Effector memory CD4-positive, alpha-beta T cell (primary cell): Measurements from ENCODE around the gene CDH4.

ENCODE experiments used
- DNase-seq, 3 donors: peaks; one replicate each; pipeline ENCODE4 v3.0.0-alpha.2; 2020
- H3K27ac ChIP-seq: 2 replicates; pipeline ENCODE4 v1.7.0; 2013; ENCODE audit warnings: mild to moderate bottlenecking, low read length, moderate library complexity; ENCODE audit not compliant: insufficient read depth, poor library complexity, severe bottlenecking
- H3K27me3 ChIP-seq: replicated peaks from 2 replicates; pipeline ENCODE4 v1.7.0; 2013; ENCODE audit warnings: mild to moderate bottlenecking, low read length; ENCODE audit not compliant: insufficient read depth, control insufficient read depth, poor library complexity, severe bottlenecking
- H3K36me3 ChIP-seq: 2 replicates; pipeline ENCODE4 v1.7.0; 2013; ENCODE audit warnings: mild to moderate bottlenecking, low read length, moderate library complexity; ENCODE audit not compliant: control insufficient read depth, insufficient read depth
- H3K4me1 ChIP-seq: 2 replicates; pipeline ENCODE4 v1.7.0; 2013; ENCODE audit warnings: low read length, mild to moderate bottlenecking; ENCODE audit not compliant: control insufficient read depth, insufficient read depth, poor library complexity, severe bottlenecking
- H3K4me3 ChIP-seq: 2 replicates; pipeline ENCODE4 v1.7.0; 2013; ENCODE audit warnings: low read length, low read depth, mild to moderate bottlenecking; ENCODE audit not compliant: insufficient read depth, poor library complexity, severe bottlenecking
- H3K9me3 ChIP-seq: 2 replicates; pipeline ENCODE4 v1.7.0; 2013; ENCODE audit warnings: mild to moderate bottlenecking, low read length, moderate library complexity; ENCODE audit not compliant: control insufficient read depth

CDH4 gene

DNA sequence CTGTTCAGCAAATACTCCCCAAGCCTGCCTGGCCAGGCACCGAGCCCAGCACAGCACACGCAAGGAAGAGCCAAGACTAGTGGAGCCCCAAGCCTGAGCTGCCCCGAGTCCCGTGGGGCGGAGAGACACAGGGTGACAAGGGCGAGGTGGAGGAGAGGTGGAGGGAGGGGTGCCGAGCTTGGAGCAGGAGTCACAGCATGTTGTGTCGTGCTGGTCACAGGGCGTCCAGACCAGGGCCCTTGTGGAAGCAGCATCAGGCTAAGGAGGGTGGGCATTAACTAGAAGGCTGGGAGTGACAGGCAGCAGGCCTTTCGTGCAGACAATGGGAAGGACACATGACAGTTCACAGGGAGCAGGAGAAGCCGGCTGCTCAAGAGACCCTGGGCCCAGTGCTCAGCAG, 422.1 kb downstream of the CDH4 start:
- no peaks in the 10 kb centered on the region for H3K36me3 ChIP-seq
- H3K4me1 ChIP-seq: no peaks in the 10 kb centered on the region
- no peaks in the 10 kb centered on the region for H3K27me3 ChIP-seq
- H3K9me3 ChIP-seq: no peaks in the 10 kb centered on the region
- DNase-seq: no peak
- H3K4me3 ChIP-seq: no peak overlapping the region
- no peak overlapping the region for H3K27ac ChIP-seq

DNA sequence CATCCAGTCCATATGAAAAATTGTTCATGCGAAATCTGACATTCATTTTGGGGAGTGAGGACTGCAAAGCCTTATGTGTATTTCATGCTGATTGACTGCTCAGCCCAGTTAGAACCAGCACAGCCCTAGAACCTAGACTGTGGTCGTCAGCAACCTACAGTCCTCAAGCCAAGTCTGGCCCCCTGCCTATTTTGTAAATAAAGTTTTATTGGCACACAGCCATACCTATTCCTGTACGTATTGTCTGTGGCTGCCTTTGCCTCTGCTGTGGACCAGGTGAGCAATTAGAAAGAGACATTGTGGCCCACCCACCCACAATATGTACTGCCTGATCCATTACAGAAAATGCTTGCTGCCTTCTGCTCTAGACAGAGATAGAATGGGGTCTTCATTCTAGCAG, 422.6 kb downstream of the CDH4 start:
- no peaks in the 10 kb centered on the region for H3K9me3 ChIP-seq
- H3K4me1 ChIP-seq: no peaks in the 10 kb centered on the region

DNA sequence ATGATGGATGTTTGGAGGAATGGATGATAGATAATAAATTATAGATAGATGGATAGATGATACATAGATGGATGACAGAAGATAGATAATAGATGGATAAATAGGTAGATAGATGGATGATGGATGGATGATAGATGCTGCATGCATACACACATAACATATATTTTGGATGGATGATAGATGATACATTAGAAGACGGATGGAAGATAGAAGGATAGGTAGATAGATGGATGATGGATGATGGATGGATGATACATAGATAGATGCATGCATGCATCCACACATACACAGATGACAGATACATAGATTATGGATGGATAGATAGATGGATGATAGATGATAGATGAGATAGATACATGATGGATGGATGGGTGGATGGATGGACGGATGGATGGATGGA, 425.9 kb downstream of the CDH4 start:
- H3K27me3 ChIP-seq: no peaks in the 10 kb centered on the region
- DNase-seq: no peak
- H3K9me3 ChIP-seq: no peaks in the 10 kb centered on the region
- no peak overlapping the region for H3K4me3 ChIP-seq
- no peak overlapping the region for H3K27ac ChIP-seq
- no peaks in the 10 kb centered on the region for H3K4me1 ChIP-seq
- H3K36me3 ChIP-seq: no peaks in the 10 kb centered on the region

More for the DNA sequence above, 422.6 kb downstream of the CDH4 start:
- H3K27ac ChIP-seq: no peak overlapping the region
- H3K27me3 ChIP-seq: no peaks in the 10 kb centered on the region
- no peak for DNase-seq
- H3K4me3 ChIP-seq: no peak overlapping the region
- no peaks in the 10 kb centered on the region for H3K36me3 ChIP-seq

DNA sequence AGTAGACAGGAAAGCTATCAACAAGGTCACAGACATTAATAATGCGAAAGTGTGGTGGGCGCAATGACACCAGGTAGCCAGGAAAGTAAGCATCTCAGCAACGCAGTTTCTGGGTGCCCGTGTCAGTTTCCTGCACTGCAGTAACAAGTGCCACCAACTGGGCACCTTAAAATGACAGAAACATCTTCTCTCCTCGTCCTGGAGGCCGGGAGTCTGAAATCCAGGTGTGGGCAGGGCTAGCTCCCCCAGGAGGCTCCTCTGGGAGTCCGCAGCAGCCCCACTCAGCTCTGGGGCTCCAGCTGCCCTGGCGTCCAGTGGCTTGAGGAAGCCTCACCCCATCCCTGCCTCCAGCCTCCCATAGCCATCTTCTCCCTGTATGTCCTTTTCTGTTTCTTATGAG, 426.4 kb downstream of the CDH4 start:
- Histone ChIP-seq H3K4me1 (no peaks in the 10 kb centered on the region), H3K27ac (no peak overlapping the region), H3K36me3 (no peaks in the 10 kb centered on the region), H3K4me3 (no peak overlapping the region), H3K9me3 (no peaks in the 10 kb centered on the region), H3K27me3 (no peaks in the 10 kb centered on the region)
- DNase-seq: no peak

DNA sequence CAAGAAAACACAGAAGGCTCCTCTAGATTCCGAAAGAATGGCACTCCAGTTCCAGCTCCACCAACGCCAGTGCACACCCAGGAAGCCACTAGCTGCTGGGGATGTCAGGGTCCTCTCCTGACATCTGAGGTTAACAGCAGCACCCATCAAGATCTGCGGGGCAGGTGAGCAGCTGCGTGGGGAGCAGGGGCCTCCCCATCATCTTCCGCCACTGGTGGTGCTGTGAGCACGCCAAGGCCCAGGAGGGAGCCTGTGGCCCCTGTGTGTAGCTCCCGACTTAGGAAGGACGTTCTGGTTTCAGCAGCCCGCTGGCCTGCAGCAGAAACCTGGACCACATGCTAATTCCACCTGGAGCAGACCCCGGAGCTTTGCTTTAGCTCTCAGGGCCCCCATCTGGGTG, 427.4 kb downstream of the CDH4 start:
- Histone ChIP-seq H3K4me1 (no peaks in the 10 kb centered on the region), H3K27ac (no peak overlapping the region), H3K27me3 (no peaks in the 10 kb centered on the region), H3K9me3 (no peaks in the 10 kb centered on the region), H3K4me3 (no peak overlapping the region), H3K36me3 (no peaks in the 10 kb centered on the region)
- DNase-seq: no peak

- Histone ChIP-seq H3K27me3 (no peaks in the 10 kb centered on the region), H3K4me3 (no peak overlapping the region), H3K36me3 (no peaks in the 10 kb centered on the region), H3K9me3 (no peaks in the 10 kb centered on the region), H3K4me1 (no peaks in the 10 kb centered on the region), H3K27ac (no peak overlapping the region)
- DNase-seq: no peak
Measured at GRCh38 chr20:61680096-61680495, 428.0 kb downstream of the CDH4 start.

DNA sequence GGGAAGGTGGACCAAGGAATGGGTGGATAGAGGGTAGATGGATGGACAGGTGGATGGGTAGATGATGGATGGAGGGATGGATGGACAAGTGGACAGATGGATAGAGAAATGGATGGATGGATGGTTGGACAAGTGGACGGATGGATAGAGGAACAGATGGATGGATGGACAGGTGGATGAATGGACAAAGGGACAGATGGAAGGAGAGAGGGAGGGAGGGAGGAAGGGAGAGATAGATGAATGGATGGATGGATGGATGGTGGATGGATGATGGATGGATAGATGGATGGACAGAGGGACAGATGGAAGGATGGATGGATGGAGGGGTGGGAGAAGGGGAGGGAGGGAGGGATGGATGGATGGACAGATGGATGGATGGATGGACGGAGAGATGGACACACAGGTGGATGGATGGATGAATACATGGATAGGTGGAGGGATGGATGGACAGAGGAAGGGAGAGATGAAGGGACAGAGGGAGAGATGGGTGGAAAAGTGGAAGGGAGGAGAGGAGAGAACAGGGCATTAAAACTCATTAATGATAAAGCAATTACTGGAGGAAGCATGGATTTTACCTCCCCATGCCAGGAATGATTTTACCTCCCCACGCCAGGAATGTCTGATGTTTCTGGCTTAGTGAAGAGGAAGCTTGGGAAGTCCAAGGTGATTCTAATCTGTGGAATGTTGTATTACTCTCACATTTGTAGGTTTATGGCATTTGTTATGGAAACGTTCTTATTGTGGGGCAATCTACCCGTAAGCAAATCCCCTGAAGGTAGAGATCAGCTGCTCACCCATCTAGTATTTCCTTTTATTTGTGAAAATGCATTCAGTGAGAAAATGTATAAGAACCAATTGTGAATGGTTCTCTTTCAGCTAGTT, 430.3 kb downstream of the CDH4 start:
- no peaks in the 10 kb centered on the region for H3K27me3 ChIP-seq
- H3K4me1 ChIP-seq: no peaks in the 10 kb centered on the region
- no peaks in the 10 kb centered on the region for H3K36me3 ChIP-seq
- DNase-seq: no peak
- H3K9me3 ChIP-seq: no peaks in the 10 kb centered on the region
- H3K27ac ChIP-seq: no peak overlapping the region
- no peak overlapping the region for H3K4me3 ChIP-seq

GRCh38 chr20:61682996-61683681, 431.1 kb downstream of the CDH4 start:
- Histone ChIP-seq H3K4me3 (no peak overlapping the region), H3K27me3 (no peaks in the 10 kb centered on the region), H3K9me3 (no peaks in the 10 kb centered on the region), H3K27ac (no peak overlapping the region), H3K36me3 (no peaks in the 10 kb centered on the region), H3K4me1 (no peaks in the 10 kb centered on the region)
- DNase-seq: no peak

- H3K9me3 ChIP-seq: no peaks in the 10 kb centered on the region
- H3K27ac ChIP-seq: no peak overlapping the region
- H3K27me3 ChIP-seq: no peaks in the 10 kb centered on the region
- no peak for DNase-seq
- no peaks in the 10 kb centered on the region for H3K36me3 ChIP-seq
- H3K4me1 ChIP-seq: no peaks in the 10 kb centered on the region
- no peak overlapping the region for H3K4me3 ChIP-seq
Measured at GRCh38 chr20:61683721-61684120, 431.7 kb downstream of the CDH4 start.

GRCh38 chr20:61684136-61684535, 432.1 kb downstream of the CDH4 start:
- no peak overlapping the region for H3K4me3 ChIP-seq
- H3K36me3 ChIP-seq: no peaks in the 10 kb centered on the region
- no peak overlapping the region for H3K27ac ChIP-seq
- no peaks in the 10 kb centered on the region for H3K27me3 ChIP-seq
- no peak for DNase-seq
- no peaks in the 10 kb centered on the region for H3K4me1 ChIP-seq
- H3K9me3 ChIP-seq: no peaks in the 10 kb centered on the region
